GM10266 (cell line): ENCODE results near the gene HFM1.
"Not testable (repeated sequence)": the region's sequence is repeated elsewhere in the genome, so short reads cannot be mapped to it uniquely, and the experiment has no call there.

Source experiments
- DNase-seq: peaks from one replicate; pipeline ENCODE4 v3.0.0; 2012; ENCODE audit errors: extremely low spot score
- CTCF ChIP-seq: IDR thresholded peaks from 2 replicates; pipeline ENCODE4 v1.5.1; 2012; ENCODE audit warnings: mild to moderate bottlenecking, low read depth; ENCODE audit not compliant: control insufficient read depth, insufficient read depth; ENCODE audit errors: missing control alignments

The HFM1 gene

GRCh38 chr1:91398291-91398690, 6.3 kb downstream of the HFM1 start:
- DNase-seq = no peak
- TF ChIP-seq CTCF = no peak

- no peak for TF ChIP-seq CTCF
- DNase-seq = no peak
Measured at GRCh38 chr1:91397605-91398004, 7.0 kb downstream of the HFM1 start.

GRCh38 chr1:91393042-91393441, 11.6 kb downstream of the HFM1 start:
- TF ChIP-seq CTCF = no peak
- DNase-seq = no peak

- TF ChIP-seq CTCF = no peak
- DNase-seq = no peak
Measured at GRCh38 chr1:91386109-91386508, 18.5 kb downstream of the HFM1 start.

- TF ChIP-seq CTCF = no peak
- DNase-seq = no peak
Measured at GRCh38 chr1:91383456-91383855, 21.2 kb downstream of the HFM1 start.

- no peak for TF ChIP-seq CTCF
- no peak for DNase-seq
Measured at GRCh38 chr1:91381844-91382243, 22.8 kb downstream of the HFM1 start.

GRCh38 chr1:91374086-91374485, 30.6 kb downstream of the HFM1 start:
- no peak for TF ChIP-seq CTCF
- no peak for DNase-seq

- DNase-seq = not testable (repeated sequence)
Measured at GRCh38 chr1:91372230-91372629, 32.4 kb downstream of the HFM1 start.
